ENCODE results near the gene TNIK.

TNIK gene

GRCh38 chr3:171145798-171146197 lies 314.4 kb downstream of the TNIK start:
- H3K36me3 ChIP-seq (ENCODE audit: insufficient read depth, low read length) = no peaks in the 10 kb centered on the region
- no peak overlapping the region for H3K4me3 ChIP-seq (ENCODE audit: low read depth, low read length, poor library complexity, severe bottlenecking)
- H3K27ac ChIP-seq (ENCODE audit: low read depth, low read length, poor library complexity, severe bottlenecking) = no peak overlapping the region
- no peak overlapping the region for H3K4me2 ChIP-seq (ENCODE audit: low read length)
- no peak overlapping the region for H3K9ac ChIP-seq (ENCODE audit: low read length)
- no peaks in the 10 kb centered on the region for H3K27me3 ChIP-seq (ENCODE audit: insufficient read depth, low read length)
- no peaks in the 10 kb centered on the region for H3K4me1 ChIP-seq (ENCODE audit: insufficient read depth, low read length, severe bottlenecking)
- no peaks in the 10 kb centered on the region for H3K9me3 ChIP-seq (ENCODE audit: low read length)
- H3K9me2 ChIP-seq (ENCODE audit: low read depth, low read length) = no peaks in the 10 kb centered on the region
- no peak overlapping the region for H2AFZ ChIP-seq (ENCODE audit: low read length)
- TF ChIP-seq EZH2 (IDR thresholded peaks at IDR 0.05; ENCODE audit: borderline replicate concordance, low read length) (no peak), CTCF (IDR thresholded peaks at IDR 0.05; ENCODE audit: low read length) (no peak)
- no peaks in the 10 kb centered on the region for H4K20me1 ChIP-seq (ENCODE audit: insufficient read depth, low read length)
- H3F3A ChIP-seq (ENCODE audit: insufficient read depth, low read length) = no peaks in the 10 kb centered on the region
- H3K79me2 ChIP-seq (ENCODE audit: insufficient read depth, low read length) = no peaks in the 10 kb centered on the region

- no peaks in the 10 kb centered on the region for H3K9me3 ChIP-seq (ENCODE audit: low read length)
- H3F3A ChIP-seq (ENCODE audit: insufficient read depth, low read length) = no peaks in the 10 kb centered on the region
- H2AFZ ChIP-seq (ENCODE audit: low read length) = no peak overlapping the region
- no peaks in the 10 kb centered on the region for H3K79me2 ChIP-seq (ENCODE audit: insufficient read depth, low read length)
- TF ChIP-seq CTCF (IDR thresholded peaks at IDR 0.05; ENCODE audit: low read length) = no peak
- no peak for TF ChIP-seq EZH2 (IDR thresholded peaks at IDR 0.05; ENCODE audit: borderline replicate concordance, low read length)
- no peak overlapping the region for H3K4me2 ChIP-seq (ENCODE audit: low read length)
- no peak overlapping the region for H3K9ac ChIP-seq (ENCODE audit: low read length)
- H3K9me2 ChIP-seq (ENCODE audit: low read depth, low read length) = no peaks in the 10 kb centered on the region
- H3K27me3 ChIP-seq (ENCODE audit: insufficient read depth, low read length) = no peaks in the 10 kb centered on the region
- H3K36me3 ChIP-seq (ENCODE audit: insufficient read depth, low read length) = no peaks in the 10 kb centered on the region
- no peaks in the 10 kb centered on the region for H3K4me1 ChIP-seq (ENCODE audit: insufficient read depth, low read length, severe bottlenecking)
- no peaks in the 10 kb centered on the region for H4K20me1 ChIP-seq (ENCODE audit: insufficient read depth, low read length)
- H3K27ac ChIP-seq (ENCODE audit: low read depth, low read length, poor library complexity, severe bottlenecking) = no peak overlapping the region
- H3K4me3 ChIP-seq (ENCODE audit: low read depth, low read length, poor library complexity, severe bottlenecking) = no peak overlapping the region
These were observed 317.2 kb downstream of the TNIK start for GRCh38 chr3:171142985-171143384.

- no peaks in the 10 kb centered on the region for H3K27me3 ChIP-seq (ENCODE audit: insufficient read depth, low read length)
- no peaks in the 10 kb centered on the region for H3K79me2 ChIP-seq (ENCODE audit: insufficient read depth, low read length)
- H3K4me1 ChIP-seq (ENCODE audit: insufficient read depth, low read length, severe bottlenecking) = no peaks in the 10 kb centered on the region
- no peak overlapping the region for H3K4me3 ChIP-seq (ENCODE audit: low read depth, low read length, poor library complexity, severe bottlenecking)
- no peaks in the 10 kb centered on the region for H3F3A ChIP-seq (ENCODE audit: insufficient read depth, low read length)
- H2AFZ ChIP-seq (ENCODE audit: low read length) = no peak overlapping the region
- H3K9me3 ChIP-seq (ENCODE audit: low read length) = no peaks in the 10 kb centered on the region
- H3K4me2 ChIP-seq (ENCODE audit: low read length) = no peak overlapping the region
- TF ChIP-seq EZH2 (IDR thresholded peaks at IDR 0.05; ENCODE audit: borderline replicate concordance, low read length) = no peak
- no peak for TF ChIP-seq CTCF (IDR thresholded peaks at IDR 0.05; ENCODE audit: low read length)
- no peak overlapping the region for H3K27ac ChIP-seq (ENCODE audit: low read depth, low read length, poor library complexity, severe bottlenecking)
- no peak overlapping the region for H3K9ac ChIP-seq (ENCODE audit: low read length)
- H3K9me2 ChIP-seq (ENCODE audit: low read depth, low read length) = no peaks in the 10 kb centered on the region
- H3K36me3 ChIP-seq (ENCODE audit: insufficient read depth, low read length) = no peaks in the 10 kb centered on the region
- no peaks in the 10 kb centered on the region for H4K20me1 ChIP-seq (ENCODE audit: insufficient read depth, low read length)
These were observed 320.0 kb downstream of the TNIK start for GRCh38 chr3:171140246-171140645.

Data from OCI-LY1 (cell line).